Mesendoderm (in vitro differentiated cells): ENCODE data around the gene OR2T3.
"Not testable (repeated sequence)": the region's sequence is repeated elsewhere in the genome, so short reads cannot be mapped to it uniquely, and the experiment has no call there.

ENCODE experiments used
- DNase-seq: peaks from one replicate; pipeline ENCODE4 v3.0.0; 2013
- H2AK5ac ChIP-seq: 2 replicates; pipeline ENCODE4 v1.6.1; 2013; ENCODE audit warnings: low read length, inconsistent platforms
- H2BK120ac ChIP-seq: 2 replicates; pipeline ENCODE4 v1.6.1; 2013; ENCODE audit warnings: low read depth, mild to moderate bottlenecking, low read length, moderate library complexity, mixed read lengths
- H2BK15ac ChIP-seq: replicated peaks from 2 replicates; pipeline ENCODE4 v1.6.1; 2013; ENCODE audit warnings: low read depth, mild to moderate bottlenecking, moderate library complexity
- H2BK5ac ChIP-seq: 2 replicates; pipeline ENCODE4 v1.6.1; 2013; ENCODE audit warnings: low read length, inconsistent platforms
- H3K18ac ChIP-seq: 2 replicates; pipeline ENCODE4 v1.6.1; 2013; ENCODE audit warnings: mild to moderate bottlenecking, low read length, mixed read lengths
- H3K23ac ChIP-seq: one replicate; pipeline ENCODE4 v1.6.1; 2013; ENCODE audit warnings: low read length
- H3K27ac ChIP-seq: 2 replicates; pipeline ENCODE4 v1.5.1; 2013; ENCODE audit warnings: low read depth, mild to moderate bottlenecking, inconsistent platforms, low read length, moderate library complexity
- H3K27me3 ChIP-seq: 2 replicates; pipeline ENCODE4 v1.6.1; 2013; ENCODE audit warnings: low read length, control low read depth, mild to moderate bottlenecking, inconsistent platforms; ENCODE audit not compliant: insufficient read depth, poor library complexity
- H3K36me3 ChIP-seq: 2 replicates; pipeline ENCODE4 v1.6.1; 2013; ENCODE audit warnings: low read length, inconsistent platforms; ENCODE audit not compliant: control insufficient read depth, insufficient read depth
- H3K4ac ChIP-seq: one replicate; pipeline ENCODE4 v1.6.1; 2013; ENCODE audit warnings: low read depth, mild to moderate bottlenecking, low read length, moderate library complexity
- H3K4me1 ChIP-seq: 2 replicates; pipeline ENCODE4 v1.6.1; 2013; ENCODE audit warnings: low read depth, low read length, inconsistent platforms; ENCODE audit not compliant: control insufficient read depth
- H3K4me2 ChIP-seq: 2 replicates; pipeline ENCODE4 v1.6.1; 2013; ENCODE audit warnings: low read length
- H3K4me3 ChIP-seq: 2 replicates; pipeline ENCODE4 v1.5.1; 2013; ENCODE audit warnings: mild to moderate bottlenecking, low read length
- H3K56ac ChIP-seq: one replicate; pipeline ENCODE4 v1.6.1; 2013; ENCODE audit warnings: low read length
- H3K79me1 ChIP-seq: 2 replicates; pipeline ENCODE4 v1.6.1; 2013; ENCODE audit warnings: low read length, inconsistent platforms
- H3K79me2 ChIP-seq: 2 replicates; pipeline ENCODE4 v1.6.1; 2013; ENCODE audit warnings: mild to moderate bottlenecking, low read length; ENCODE audit not compliant: control insufficient read depth, insufficient read depth
- H3K9ac ChIP-seq: 2 replicates; pipeline ENCODE4 v1.6.1; 2013; ENCODE audit warnings: low read length, inconsistent platforms
- H4K5ac ChIP-seq: one replicate; pipeline ENCODE4 v1.6.1; 2013; ENCODE audit warnings: low read length
- H4K8ac ChIP-seq: one replicate; pipeline ENCODE4 v1.6.1; 2013; ENCODE audit warnings: low read depth, mild to moderate bottlenecking, control low read depth, low read length, moderate library complexity
- WGBS: extraction: QIAGEN DNeasy Blood & Tissue Kit; methylation state at CpG from one replicate; pipeline ENCODE4 v1.1.7; 2013; ENCODE audit warnings: low lambda C conversion rate, missing lambda C conversion rate; ENCODE audit not compliant: insufficient coverage; ENCODE audit errors: extremely low coverage; 5-methylcytosine and 5-hydroxymethylcytosine counted together

Gene OR2T3

GRCh38 chr1:248500305-248501035 lies 27.3 kb downstream of the OR2T3 start:
- not testable (repeated sequence) for H3K18ac ChIP-seq, H2BK15ac ChIP-seq, H3K9ac ChIP-seq, H3K27ac ChIP-seq, H2AK5ac ChIP-seq, H3K4ac ChIP-seq, H4K5ac ChIP-seq, H3K79me2 ChIP-seq, H2BK5ac ChIP-seq, H4K8ac ChIP-seq, H3K4me2 ChIP-seq, H3K4me1 ChIP-seq, DNase-seq, H3K36me3 ChIP-seq, H2BK120ac ChIP-seq, H3K4me3 ChIP-seq, H3K23ac ChIP-seq, H3K27me3 ChIP-seq, H3K56ac ChIP-seq, H3K79me1 ChIP-seq
- no CpG with 5 or more reads among the region's 2 CpGs for WGBS

GRCh38 chr1:248507773-248508172 lies 34.6 kb downstream of the OR2T3 start, which contains the start of gene OR2G6:
Gene OR2G6 (plus strand): TSS chr1:248508073. CDS start chr1:248521647, 13,574 bp downstream.
- H3K18ac ChIP-seq, H3K27ac ChIP-seq, H3K4me2 ChIP-seq, H4K5ac ChIP-seq, H3K23ac ChIP-seq, H3K4me1 ChIP-seq, H3K79me2 ChIP-seq, H3K9ac ChIP-seq, H3K4me3 ChIP-seq, H3K79me1 ChIP-seq, H3K4ac ChIP-seq, H4K8ac ChIP-seq, H2BK5ac ChIP-seq, H3K27me3 ChIP-seq, H2BK120ac ChIP-seq, DNase-seq, H3K56ac ChIP-seq, H3K36me3 ChIP-seq, H2AK5ac ChIP-seq, H2BK15ac ChIP-seq: not testable (repeated sequence)
- WGBS = no CpG with 5 or more reads among the region's 2 CpGs

GRCh38 chr1:248510217-248510616 lies 37.1 kb downstream of the OR2T3 start:
- not testable (repeated sequence) for H4K5ac ChIP-seq, H3K23ac ChIP-seq, H3K9ac ChIP-seq, H3K56ac ChIP-seq, H2BK120ac ChIP-seq, H3K4me1 ChIP-seq, H3K36me3 ChIP-seq, H4K8ac ChIP-seq, H3K79me2 ChIP-seq, H3K27me3 ChIP-seq, H2AK5ac ChIP-seq, H3K4ac ChIP-seq, H3K18ac ChIP-seq, H2BK5ac ChIP-seq, H3K4me2 ChIP-seq, DNase-seq, H3K79me1 ChIP-seq, H2BK15ac ChIP-seq, H3K27ac ChIP-seq, H3K4me3 ChIP-seq

- Histone ChIP-seq H3K4ac (no peak overlapping the region), H3K4me2 (no peak overlapping the region), H3K27ac (no peak overlapping the region), H3K36me3 (no peaks in the 10 kb centered on the region), H3K4me1 (no peaks in the 10 kb centered on the region), H2AK5ac (no peak overlapping the region), H3K56ac (no peak overlapping the region), H2BK120ac (no peak overlapping the region), H4K5ac (no peak overlapping the region), H3K9ac (no peak overlapping the region), H2BK15ac (no peak overlapping the region), H3K4me3 (no peak overlapping the region), H3K23ac (no peak overlapping the region), H3K79me1 (no peaks in the 10 kb centered on the region), H3K27me3 (no peaks in the 10 kb centered on the region), H2BK5ac (no peak overlapping the region), H4K8ac (no peak overlapping the region), H3K79me2 (no peaks in the 10 kb centered on the region), H3K18ac (no peak overlapping the region)
- WGBS = no CpG with 5 or more reads among the region's 12 CpGs
- DNase-seq = no peak
Observed at GRCh38 chr1:248521856-248522255, 48.7 kb downstream of the OR2T3 start.
